Measurements from ENCODE around the gene GADD45A. TPM values are rescaled to one million over a fixed set of nuclear protein-coding genes. Genes with fewer than 3 reads are reported as not detected.

GADD45A gene
- total RNA-seq, 1 experiment from 2014 or later, result 34.5 TPM

DNA sequence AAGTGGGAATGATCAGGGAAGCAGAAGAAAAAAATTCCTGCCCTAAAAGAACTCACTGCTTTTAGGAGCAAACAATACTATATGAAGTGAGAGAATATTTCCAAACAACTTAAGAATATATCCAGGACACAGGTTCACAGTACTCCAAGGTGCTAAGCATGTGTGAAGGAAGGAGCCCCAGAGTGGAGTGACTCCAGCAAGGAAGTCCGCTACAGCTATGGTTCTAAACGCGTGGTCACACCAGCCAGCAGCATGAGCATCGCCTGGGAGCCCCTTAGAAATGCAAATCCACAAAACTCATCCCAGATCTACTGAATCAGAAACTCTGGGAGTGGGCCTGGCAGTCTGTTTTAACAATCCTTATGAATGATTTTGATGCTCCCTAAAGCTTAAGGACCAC, 36.1 kb downstream of the GADD45A start (continued):
- TF ChIP-seq RELA (CRISPR knock-in tag; IDR thresholded peaks at IDR 0.05; ENCODE audit: borderline replicate concordance), result no peak
- no peak for TF ChIP-seq MXD4 (CRISPR knock-in tag; IDR thresholded peaks at IDR 0.05; ENCODE audit: borderline replicate concordance)
- no peak for TF ChIP-seq JUN (CRISPR knock-in tag; IDR thresholded peaks at IDR 0.05)
- no peak for TF ChIP-seq MYBL2 (CRISPR knock-in tag; IDR thresholded peaks at IDR 0.05)
- TF ChIP-seq TEAD1 (CRISPR knock-in tag; IDR thresholded peaks at IDR 0.05), result no peak
- TF ChIP-seq, protein P1, sequence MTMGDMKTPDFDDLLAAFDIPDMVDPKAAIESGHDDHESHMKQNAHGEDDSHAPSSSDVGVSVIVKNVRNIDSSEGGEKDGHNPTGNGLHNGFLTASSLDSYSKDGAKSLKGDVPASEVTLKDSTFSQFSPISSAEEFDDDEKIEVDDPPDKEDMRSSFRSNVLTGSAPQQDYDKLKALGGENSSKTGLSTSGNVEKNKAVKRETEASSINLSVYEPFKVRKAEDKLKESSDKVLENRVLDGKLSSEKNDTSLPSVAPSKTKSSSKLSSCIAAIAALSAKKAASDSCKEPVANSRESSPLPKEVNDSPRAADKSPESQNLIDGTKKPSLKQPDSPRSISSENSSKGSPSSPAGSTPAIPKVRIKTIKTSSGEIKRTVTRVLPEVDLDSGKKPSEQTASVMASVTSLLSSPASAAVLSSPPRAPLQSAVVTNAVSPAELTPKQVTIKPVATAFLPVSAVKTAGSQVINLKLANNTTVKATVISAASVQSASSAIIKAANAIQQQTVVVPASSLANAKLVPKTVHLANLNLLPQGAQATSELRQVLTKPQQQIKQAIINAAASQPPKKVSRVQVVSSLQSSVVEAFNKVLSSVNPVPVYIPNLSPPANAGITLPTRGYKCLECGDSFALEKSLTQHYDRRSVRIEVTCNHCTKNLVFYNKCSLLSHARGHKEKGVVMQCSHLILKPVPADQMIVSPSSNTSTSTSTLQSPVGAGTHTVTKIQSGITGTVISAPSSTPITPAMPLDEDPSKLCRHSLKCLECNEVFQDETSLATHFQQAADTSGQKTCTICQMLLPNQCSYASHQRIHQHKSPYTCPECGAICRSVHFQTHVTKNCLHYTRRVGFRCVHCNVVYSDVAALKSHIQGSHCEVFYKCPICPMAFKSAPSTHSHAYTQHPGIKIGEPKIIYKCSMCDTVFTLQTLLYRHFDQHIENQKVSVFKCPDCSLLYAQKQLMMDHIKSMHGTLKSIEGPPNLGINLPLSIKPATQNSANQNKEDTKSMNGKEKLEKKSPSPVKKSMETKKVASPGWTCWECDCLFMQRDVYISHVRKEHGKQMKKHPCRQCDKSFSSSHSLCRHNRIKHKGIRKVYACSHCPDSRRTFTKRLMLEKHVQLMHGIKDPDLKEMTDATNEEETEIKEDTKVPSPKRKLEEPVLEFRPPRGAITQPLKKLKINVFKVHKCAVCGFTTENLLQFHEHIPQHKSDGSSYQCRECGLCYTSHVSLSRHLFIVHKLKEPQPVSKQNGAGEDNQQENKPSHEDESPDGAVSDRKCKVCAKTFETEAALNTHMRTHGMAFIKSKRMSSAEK (CRISPR knock-in tag; IDR thresholded peaks at IDR 0.05; ENCODE audit: borderline replicate concordance), result no peak
- no peak for TF ChIP-seq KAT7 (CRISPR knock-in tag; IDR thresholded peaks at IDR 0.05; ENCODE audit: borderline replicate concordance)

DNA sequence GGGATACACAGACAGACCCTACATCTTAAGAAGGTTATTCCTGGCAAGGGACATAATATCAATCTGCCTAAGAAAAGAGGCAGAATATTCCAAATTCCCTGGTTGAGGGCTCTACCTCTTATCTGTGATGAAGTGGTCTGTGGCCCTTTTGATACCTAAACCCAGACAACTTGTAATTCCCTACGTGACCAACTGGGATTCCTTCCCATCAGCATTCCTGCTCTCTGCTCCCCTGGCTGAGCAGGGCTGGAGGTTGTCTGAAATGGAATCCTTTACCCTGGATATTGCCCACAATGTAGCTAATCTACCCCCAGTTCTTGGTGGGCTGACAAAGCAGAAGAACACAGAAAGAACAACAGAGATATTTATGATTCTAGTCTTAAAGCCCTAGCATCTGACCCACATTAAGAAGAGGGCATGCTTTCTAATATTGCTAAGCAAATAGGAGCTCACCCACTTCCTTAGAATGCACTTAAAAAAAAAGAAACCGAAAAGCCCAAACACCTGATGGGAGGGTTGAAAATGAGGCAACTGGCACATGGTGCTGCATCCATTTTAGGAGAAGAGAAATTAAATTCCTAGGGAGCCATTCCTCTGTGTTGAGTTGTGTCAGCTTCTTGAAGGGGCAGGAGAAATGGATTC, 36.8 kb downstream of the GADD45A start:
- H3K4me1 Mint-ChIP-seq, result peaks cover 17% of the 10 kb centered on the region
- no peaks in the 10 kb centered on the region for H3K36me3 Mint-ChIP-seq
- DNase-seq (ENCODE audit: low spot score), result no peak
- ATAC-seq, result peak; percentile 71
- no peaks in the 10 kb centered on the region for H3K27me3 Mint-ChIP-seq (ENCODE audit: low read depth)
- CTCF ChIA-PET, result interaction anchor here (1.0 to 3.2 kb wide), 6 partner anchors 9 to 44 kb away, joined by 3 to 20 read pairs (median 5); no protein-coding TSS in a partner anchor
- H3K27ac Mint-ChIP-seq, result no peak overlapping the region
- H3K4me3 Mint-ChIP-seq, result no peak overlapping the region
- H3K9me3 Mint-ChIP-seq, result no peaks in the 10 kb centered on the region
- POLR2A ChIA-PET, result no interaction called here
- TF ChIP-seq MYBL2 (CRISPR knock-in tag; IDR thresholded peaks at IDR 0.05) (no peak), ATF1 (CRISPR knock-in tag; IDR thresholded peaks at IDR 0.05) (no peak), AR (CRISPR knock-in tag; IDR thresholded peaks at IDR 0.05) (no peak), ZNF219 (CRISPR knock-in tag; IDR thresholded peaks at IDR 0.05; ENCODE audit: borderline replicate concordance) (no peak), ZSCAN18 (CRISPR knock-in tag; IDR thresholded peaks at IDR 0.05) (no peak), CREM (CRISPR knock-in tag; IDR thresholded peaks at IDR 0.05) (no peak), EMX1 (CRISPR knock-in tag; IDR thresholded peaks at IDR 0.05) (no peak), CTCF (IDR thresholded peaks at IDR 0.05) (no peak), CBFB (CRISPR knock-in tag; IDR thresholded peaks at IDR 0.05; ENCODE audit: low read depth) (no peak), PRRX2 (CRISPR knock-in tag; IDR thresholded peaks at IDR 0.05) (no peak), ZNF396 (CRISPR knock-in tag; IDR thresholded peaks at IDR 0.05; ENCODE audit: borderline replicate concordance) (no peak), RORB (CRISPR knock-in tag; IDR thresholded peaks at IDR 0.05) (no peak)
- TF ChIP-seq, protein P2, sequence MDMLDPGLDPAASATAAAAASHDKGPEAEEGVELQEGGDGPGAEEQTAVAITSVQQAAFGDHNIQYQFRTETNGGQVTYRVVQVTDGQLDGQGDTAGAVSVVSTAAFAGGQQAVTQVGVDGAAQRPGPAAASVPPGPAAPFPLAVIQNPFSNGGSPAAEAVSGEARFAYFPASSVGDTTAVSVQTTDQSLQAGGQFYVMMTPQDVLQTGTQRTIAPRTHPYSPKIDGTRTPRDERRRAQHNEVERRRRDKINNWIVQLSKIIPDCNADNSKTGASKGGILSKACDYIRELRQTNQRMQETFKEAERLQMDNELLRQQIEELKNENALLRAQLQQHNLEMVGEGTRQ (CRISPR knock-in tag; IDR thresholded peaks at IDR 0.05), result no peak
- TF ChIP-seq, protein P3, sequence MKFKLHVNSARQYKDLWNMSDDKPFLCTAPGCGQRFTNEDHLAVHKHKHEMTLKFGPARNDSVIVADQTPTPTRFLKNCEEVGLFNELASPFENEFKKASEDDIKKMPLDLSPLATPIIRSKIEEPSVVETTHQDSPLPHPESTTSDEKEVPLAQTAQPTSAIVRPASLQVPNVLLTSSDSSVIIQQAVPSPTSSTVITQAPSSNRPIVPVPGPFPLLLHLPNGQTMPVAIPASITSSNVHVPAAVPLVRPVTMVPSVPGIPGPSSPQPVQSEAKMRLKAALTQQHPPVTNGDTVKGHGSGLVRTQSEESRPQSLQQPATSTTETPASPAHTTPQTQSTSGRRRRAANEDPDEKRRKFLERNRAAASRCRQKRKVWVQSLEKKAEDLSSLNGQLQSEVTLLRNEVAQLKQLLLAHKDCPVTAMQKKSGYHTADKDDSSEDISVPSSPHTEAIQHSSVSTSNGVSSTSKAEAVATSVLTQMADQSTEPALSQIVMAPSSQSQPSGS (CRISPR knock-in tag; IDR thresholded peaks at IDR 0.05; ENCODE audit: borderline replicate concordance, low read depth), result no peak
- TF ChIP-seq, protein P4, sequence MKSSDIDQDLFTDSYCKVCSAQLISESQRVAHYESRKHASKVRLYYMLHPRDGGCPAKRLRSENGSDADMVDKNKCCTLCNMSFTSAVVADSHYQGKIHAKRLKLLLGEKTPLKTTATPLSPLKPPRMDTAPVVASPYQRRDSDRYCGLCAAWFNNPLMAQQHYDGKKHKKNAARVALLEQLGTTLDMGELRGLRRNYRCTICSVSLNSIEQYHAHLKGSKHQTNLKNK (CRISPR knock-in tag; IDR thresholded peaks at IDR 0.05), result no peak

Data from WTC11 (cell line).